ENCODE measurements around the gene UMODL1. TPM values are rescaled to one million over a fixed set of nuclear protein-coding genes. Genes with fewer than 3 reads are reported as not detected.

Gene UMODL1
- total RNA-seq (2014; rRNA removed; shearing (Covaris generic)), result not detected in 2 replicates

GRCh38 chr21:42071146-42071737 lies at the start of gene UMODL1:
UMODL1 (plus strand) TSS chr21:42071317; CDS start chr21:42071317, 0 bp downstream.

Other genes starting within 250 kb of the UMODL1 start
- 7.8 and 7.9 TPM in 2 replicates for gene PRDM15, start 192.0 kb upstream of the UMODL1 start, total RNA-seq (2014; rRNA removed; shearing (Covaris generic))
- 0.04 and 0.08 TPM in 2 replicates for gene C2CD2, start 117.3 kb upstream of the UMODL1 start, total RNA-seq (2014; rRNA removed; shearing (Covaris generic))
- 7.4 and 15.4 TPM in 2 replicates for gene ZBTB21, start 61.0 kb upstream of the UMODL1 start, total RNA-seq (2014; rRNA removed; shearing (Covaris generic))
- gene ABCG1, start 147.8 kb downstream of the UMODL1 start, total RNA-seq (2014; rRNA removed; shearing (Covaris generic)), result 2.6 and 3.9 TPM in 2 replicates
- gene TFF3, start 244.1 kb downstream of the UMODL1 start, total RNA-seq (2014; rRNA removed; shearing (Covaris generic)), result 0.40 and 2.5 TPM in 2 replicates

All from A375 (cell line).